ENCODE data around the gene PIGP.
"Not testable (repeated sequence)": the region's sequence is repeated elsewhere in the genome, so short reads cannot be mapped to it uniquely, and the experiment has no call there.

DNA sequence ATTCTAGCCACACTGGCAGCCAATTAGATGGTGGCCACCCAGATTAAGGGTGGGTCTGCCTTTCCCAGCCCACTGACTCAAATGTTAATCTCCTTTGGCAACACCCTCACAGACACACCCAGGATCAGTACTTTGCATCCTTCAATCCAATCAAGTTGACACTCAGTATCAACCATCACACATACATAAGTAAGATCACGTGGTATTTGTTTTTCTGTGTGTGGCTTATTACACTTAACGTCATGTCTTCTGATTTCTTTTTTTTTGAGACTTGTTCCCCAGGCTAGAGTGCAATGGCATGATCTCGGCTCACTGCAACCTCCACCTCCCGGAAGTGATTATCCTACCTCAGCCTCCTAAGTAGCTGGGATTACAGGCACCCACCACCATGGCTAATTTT, 38.5 kb downstream of the PIGP start:
- TF ChIP-seq POLR2A (IDR thresholded peaks at IDR 0.05; ENCODE audit: extremely low read depth, insufficient read length); MYC (IDR thresholded peaks at IDR 0.05; ENCODE audit: low read depth, low read length): not testable (repeated sequence)
- TF ChIP-seq, protein P1, sequence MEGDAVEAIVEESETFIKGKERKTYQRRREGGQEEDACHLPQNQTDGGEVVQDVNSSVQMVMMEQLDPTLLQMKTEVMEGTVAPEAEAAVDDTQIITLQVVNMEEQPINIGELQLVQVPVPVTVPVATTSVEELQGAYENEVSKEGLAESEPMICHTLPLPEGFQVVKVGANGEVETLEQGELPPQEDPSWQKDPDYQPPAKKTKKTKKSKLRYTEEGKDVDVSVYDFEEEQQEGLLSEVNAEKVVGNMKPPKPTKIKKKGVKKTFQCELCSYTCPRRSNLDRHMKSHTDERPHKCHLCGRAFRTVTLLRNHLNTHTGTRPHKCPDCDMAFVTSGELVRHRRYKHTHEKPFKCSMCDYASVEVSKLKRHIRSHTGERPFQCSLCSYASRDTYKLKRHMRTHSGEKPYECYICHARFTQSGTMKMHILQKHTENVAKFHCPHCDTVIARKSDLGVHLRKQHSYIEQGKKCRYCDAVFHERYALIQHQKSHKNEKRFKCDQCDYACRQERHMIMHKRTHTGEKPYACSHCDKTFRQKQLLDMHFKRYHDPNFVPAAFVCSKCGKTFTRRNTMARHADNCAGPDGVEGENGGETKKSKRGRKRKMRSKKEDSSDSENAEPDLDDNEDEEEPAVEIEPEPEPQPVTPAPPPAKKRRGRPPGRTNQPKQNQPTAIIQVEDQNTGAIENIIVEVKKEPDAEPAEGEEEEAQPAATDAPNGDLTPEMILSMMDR (IDR thresholded peaks at IDR 0.05; ENCODE audit: low read depth, low read length): not testable (repeated sequence)
- TF ChIP-seq, protein P2, sequence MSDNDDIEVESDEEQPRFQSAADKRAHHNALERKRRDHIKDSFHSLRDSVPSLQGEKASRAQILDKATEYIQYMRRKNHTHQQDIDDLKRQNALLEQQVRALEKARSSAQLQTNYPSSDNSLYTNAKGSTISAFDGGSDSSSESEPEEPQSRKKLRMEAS (IDR thresholded peaks at IDR 0.05; ENCODE audit: low read depth, low read length): not testable (repeated sequence)

Data from NB4 (cell line).